GM06990 (cell line): Measurements from ENCODE around the gene KCNF1.
"Not testable (repeated sequence)": the region's sequence is repeated elsewhere in the genome, so short reads cannot be mapped to it uniquely, and the experiment has no call there.

Experiments used
- DNase-seq: peaks from one replicate; pipeline ENCODE4 v3.0.0-alpha.2; 2011; ENCODE audit not compliant: insufficient read length; ENCODE audit errors: extremely low read depth
- H3K27me3 ChIP-seq: replicated peaks from 2 replicates; pipeline ENCODE4 v1.6.0; 2011; ENCODE audit warnings: low read length; ENCODE audit not compliant: control insufficient read depth, insufficient read depth
- H3K36me3 ChIP-seq: 2 replicates; pipeline ENCODE4 v1.5.1; 2011; ENCODE audit warnings: low read length; ENCODE audit not compliant: control insufficient read depth, insufficient read depth
- H3K4me3 ChIP-seq: replicated peaks from 2 replicates; pipeline ENCODE4 v1.5.1; 2011; ENCODE audit warnings: low read depth, mild to moderate bottlenecking, control low read depth, low read length
- TF ChIP-seq, protein P1 (sequence below): IDR thresholded peaks from 2 replicates; pipeline ENCODE4 v1.5.1; 2011; ENCODE audit warnings: low read length, control low read depth, mild to moderate bottlenecking, inconsistent platforms; ENCODE audit not compliant: insufficient read depth, poor library complexity, severe bottlenecking

The KCNF1 gene

DNA sequence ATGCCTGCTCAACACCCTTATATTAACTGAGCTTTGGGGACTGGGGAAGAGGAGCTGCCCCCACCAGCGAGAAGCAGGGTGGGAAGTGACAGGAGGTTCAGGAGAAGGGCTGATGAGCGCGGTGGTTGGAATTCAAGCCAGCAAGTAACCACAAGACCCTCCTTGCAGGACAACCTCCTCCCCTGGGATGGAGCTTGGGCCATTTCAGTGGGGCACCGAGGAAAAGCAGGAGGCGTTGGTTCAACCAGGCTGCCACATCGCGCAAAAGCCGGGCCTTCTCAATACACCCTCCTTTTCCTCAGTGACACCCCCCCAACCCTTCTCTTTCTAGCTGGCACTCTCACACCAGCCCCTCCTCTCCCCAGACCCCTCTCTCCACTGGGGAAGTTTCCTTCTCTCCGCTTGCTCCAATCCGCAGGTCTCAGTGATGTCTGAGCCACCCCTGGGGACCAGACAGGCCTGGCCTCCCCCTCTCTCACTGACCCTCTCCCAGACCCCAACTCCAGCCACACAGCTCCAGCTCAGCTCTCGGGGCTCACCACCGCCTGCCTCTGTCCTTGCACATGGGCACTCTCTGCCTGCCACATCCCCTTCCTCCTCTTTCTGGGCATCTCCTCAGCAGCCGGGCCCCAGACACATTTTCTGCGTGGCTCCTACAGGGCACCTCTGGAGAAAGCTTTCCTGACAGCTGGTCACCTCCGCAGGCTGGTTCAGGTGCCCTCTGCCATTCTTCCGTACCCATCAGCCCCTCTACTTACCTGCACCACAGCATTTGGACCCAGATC lies 44.5 kb downstream of the KCNF1 start:
- TF ChIP-seq, protein P1, sequence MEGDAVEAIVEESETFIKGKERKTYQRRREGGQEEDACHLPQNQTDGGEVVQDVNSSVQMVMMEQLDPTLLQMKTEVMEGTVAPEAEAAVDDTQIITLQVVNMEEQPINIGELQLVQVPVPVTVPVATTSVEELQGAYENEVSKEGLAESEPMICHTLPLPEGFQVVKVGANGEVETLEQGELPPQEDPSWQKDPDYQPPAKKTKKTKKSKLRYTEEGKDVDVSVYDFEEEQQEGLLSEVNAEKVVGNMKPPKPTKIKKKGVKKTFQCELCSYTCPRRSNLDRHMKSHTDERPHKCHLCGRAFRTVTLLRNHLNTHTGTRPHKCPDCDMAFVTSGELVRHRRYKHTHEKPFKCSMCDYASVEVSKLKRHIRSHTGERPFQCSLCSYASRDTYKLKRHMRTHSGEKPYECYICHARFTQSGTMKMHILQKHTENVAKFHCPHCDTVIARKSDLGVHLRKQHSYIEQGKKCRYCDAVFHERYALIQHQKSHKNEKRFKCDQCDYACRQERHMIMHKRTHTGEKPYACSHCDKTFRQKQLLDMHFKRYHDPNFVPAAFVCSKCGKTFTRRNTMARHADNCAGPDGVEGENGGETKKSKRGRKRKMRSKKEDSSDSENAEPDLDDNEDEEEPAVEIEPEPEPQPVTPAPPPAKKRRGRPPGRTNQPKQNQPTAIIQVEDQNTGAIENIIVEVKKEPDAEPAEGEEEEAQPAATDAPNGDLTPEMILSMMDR = no peak
- Histone ChIP-seq H3K4me3 (no peak overlapping the region), H3K36me3 (no peaks in the 10 kb centered on the region), H3K27me3 (peaks cover 1% of the 10 kb centered on the region; the same call in 1 of the 2 replicates)
- no peak for DNase-seq

DNA sequence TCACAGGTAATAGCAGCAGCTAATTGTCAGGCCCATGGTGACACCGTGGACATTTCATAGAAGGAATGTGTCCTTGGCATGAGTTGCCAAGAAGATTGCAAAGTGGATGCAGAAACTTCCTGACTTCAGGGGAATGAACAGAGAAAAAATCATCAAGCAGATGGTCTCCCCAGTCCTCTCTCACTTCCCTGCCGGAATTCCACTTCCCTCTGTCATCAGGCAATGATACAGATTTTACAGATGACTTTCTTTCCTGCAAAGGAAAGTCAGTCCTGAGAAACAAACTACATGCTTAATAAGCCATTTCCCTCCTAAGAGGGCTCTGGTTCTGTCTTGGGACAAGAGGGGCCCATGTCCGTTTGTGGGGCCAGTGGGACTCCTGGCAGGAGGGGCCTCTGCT lies 45.7 kb downstream of the KCNF1 start:
- Histone ChIP-seq H3K27me3 (peaks cover 1% of the 10 kb centered on the region; the same call in 1 of the 2 replicates), H3K36me3 (no peaks in the 10 kb centered on the region), H3K4me3 (no peak overlapping the region)
- no peak for DNase-seq
- TF ChIP-seq, protein P1 = no peak

DNA sequence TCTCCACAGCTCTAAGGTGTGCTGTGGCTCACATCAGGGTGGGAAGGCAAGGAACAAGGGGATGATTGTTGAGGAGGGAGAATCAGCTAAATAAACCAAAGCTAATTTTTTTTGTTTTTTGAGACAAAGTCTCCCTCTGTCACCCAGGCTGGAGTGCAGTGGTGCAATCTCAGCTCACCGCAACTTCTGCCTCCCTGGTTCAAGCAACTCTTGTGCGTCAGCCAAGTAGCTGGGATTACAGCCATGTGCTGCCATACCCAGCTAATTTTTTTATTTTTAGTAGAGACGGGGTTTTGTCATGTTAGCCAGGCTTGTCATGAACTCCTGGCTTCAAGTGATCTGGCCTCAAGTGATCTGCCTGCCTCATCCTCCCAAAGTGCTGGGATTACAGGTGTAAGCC lies 46.7 kb downstream of the KCNF1 start:
- H3K27me3 ChIP-seq, DNase-seq, H3K4me3 ChIP-seq, H3K36me3 ChIP-seq: not testable (repeated sequence)

DNA sequence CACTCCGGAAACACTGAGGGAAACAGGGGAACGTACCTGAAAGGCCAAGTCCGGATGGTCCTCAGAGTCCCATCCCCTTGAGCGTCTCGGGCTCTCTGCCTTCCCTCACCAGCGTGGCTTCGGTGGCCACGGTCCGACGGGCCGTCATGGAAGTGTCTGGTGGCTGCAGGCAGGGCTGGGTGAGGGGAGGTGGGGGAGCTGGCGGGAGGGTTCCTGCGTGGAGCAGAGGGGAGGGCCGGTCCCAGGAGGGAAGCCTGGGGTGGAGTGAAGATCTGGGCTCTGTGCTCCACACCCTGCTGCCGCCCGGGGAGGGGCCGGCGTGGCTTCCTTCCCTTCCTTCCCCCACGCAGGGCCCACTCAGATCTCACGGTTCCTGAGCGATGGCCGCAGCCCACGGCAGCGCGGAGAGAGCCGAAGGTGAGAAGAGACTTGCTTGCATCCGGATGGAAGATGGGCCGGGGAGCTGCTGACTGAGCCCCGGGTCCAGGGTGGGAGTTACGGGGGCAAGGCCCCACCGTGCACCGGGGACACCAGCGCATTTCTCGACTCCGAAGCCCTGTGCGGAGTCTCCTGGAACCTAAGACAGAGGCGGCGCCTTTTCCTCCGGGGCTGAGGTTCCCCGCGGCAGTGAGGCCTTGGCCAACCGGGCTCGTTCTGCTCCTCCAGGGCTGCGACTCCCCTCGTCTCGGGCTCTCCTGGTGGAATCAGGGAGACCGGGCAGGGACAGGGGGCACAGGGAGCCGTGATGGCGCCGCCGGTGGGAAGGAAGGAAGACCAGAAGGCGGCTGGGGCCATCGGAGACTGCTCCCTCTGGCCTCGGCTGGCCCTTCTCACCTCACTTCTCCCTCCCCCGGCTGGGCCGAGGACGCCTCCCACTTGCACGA lies 49.1 kb downstream of the KCNF1 start:
- H3K27me3 ChIP-seq = peaks cover 1% of the 10 kb centered on the region
- DNase-seq = no peak
- no peak overlapping the region for H3K4me3 ChIP-seq
- TF ChIP-seq, protein P1 = no peak
- H3K36me3 ChIP-seq = no peaks in the 10 kb centered on the region

DNA sequence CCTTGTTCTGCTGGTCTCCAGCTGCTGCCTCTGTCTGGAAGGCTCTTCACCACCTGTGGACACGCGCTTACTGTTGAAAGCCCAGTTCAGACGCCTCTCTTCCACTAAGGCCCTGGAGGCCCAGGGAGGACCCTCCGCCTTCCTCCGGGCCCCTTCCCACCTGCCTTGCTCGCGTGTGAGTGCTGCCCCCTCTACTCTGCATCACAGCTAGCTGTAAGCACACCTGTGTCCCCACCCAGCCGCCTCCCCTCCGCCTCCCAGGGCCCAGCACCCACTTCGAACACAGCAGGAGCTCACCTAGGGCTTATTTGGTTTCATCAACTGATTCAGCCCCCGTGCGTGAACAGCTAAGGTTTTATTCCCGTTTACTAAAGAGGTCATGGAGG lies 49.7 kb downstream of the KCNF1 start:
- Histone ChIP-seq H3K27me3 (peaks cover 4% of the 10 kb centered on the region), H3K4me3 (no peak overlapping the region), H3K36me3 (no peaks in the 10 kb centered on the region)
- TF ChIP-seq, protein P1 = no peak
- DNase-seq = no peak

DNA sequence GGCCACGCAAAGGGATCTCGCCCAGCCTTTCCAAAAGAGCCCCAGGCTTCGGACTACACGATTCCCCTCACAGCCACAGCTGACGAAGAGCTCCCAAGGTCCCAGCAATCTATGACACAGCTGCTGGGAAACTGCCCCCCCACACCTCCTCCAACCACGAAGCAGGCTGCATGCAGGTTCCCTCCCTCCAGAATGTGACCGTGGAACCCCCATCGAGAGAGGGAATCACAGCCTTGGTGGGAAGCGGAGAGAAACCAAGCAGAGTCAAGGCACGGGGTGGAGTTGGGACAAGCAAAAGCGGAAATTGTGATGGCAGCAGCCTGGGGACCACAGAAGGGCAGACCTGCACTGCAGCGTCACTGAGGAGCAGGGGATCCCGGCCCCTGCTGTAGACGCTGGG lies 50.3 kb downstream of the KCNF1 start:
- peaks cover 5% of the 10 kb centered on the region for H3K27me3 ChIP-seq
- H3K4me3 ChIP-seq = no peak overlapping the region
- no peaks in the 10 kb centered on the region for H3K36me3 ChIP-seq
- DNase-seq = no peak
- TF ChIP-seq, protein P1 = no peak
